Natural killer cell (primary cell): ENCODE results near the gene ZBTB44. TPM values are rescaled to one million over a fixed set of nuclear protein-coding genes. Genes with fewer than 3 reads are reported as not detected.

Experiments used
- ATAC-seq, 3 donors: fragments of 150-1000 bp in 2 of 3; fragments of 200-7000 bp in 1 of 3; cut with Tn5 transposase; 1 replicate in 1 of 3; 2 replicates in 2 of 3; pipeline ENCODE4 v1.10.0; 2021; ENCODE audit warnings: mild to moderate bottlenecking in 2 of 3, moderate library complexity in 2 of 3
- DNase-seq, 2 donors: peaks; one replicate each; pipeline versions ENCODE4 v3.0.0 to v3.0.0-alpha.2; 2013 to 2021; ENCODE audit warnings: mixed read lengths in 1 of 2
- H3K27ac ChIP-seq: one replicate; pipeline ENCODE4 v1.5.1; 2013; ENCODE audit warnings: mild to moderate bottlenecking, low read length
- H3K27me3 ChIP-seq: one replicate; pipeline ENCODE4 v1.6.1; 2013; ENCODE audit warnings: low read length; ENCODE audit not compliant: control insufficient read depth, insufficient read depth
- H3K36me3 ChIP-seq: one replicate; pipeline ENCODE4 v1.6.1; 2013; ENCODE audit warnings: low read length; ENCODE audit not compliant: control insufficient read depth, insufficient read depth
- H3K4me1 ChIP-seq: one replicate; pipeline ENCODE4 v1.6.1; 2013; ENCODE audit warnings: low read length; ENCODE audit not compliant: control insufficient read depth, insufficient read depth
- H3K4me3 ChIP-seq: one replicate; pipeline ENCODE4 v1.5.1; 2013; ENCODE audit warnings: low read length
- H3K9me3 ChIP-seq: one replicate; pipeline ENCODE4 v1.6.1; 2013; ENCODE audit warnings: low read length; ENCODE audit not compliant: control insufficient read depth, insufficient read depth
- H3K27ac Mint-ChIP-seq, 2 donors: one replicate each; pipeline ENCODE4 v1.8.0; 2022; ENCODE audit warnings: mild to moderate bottlenecking in 2 of 2, mixed read lengths in 2 of 2, moderate library complexity in 1 of 2
- H3K27me3 Mint-ChIP-seq, 2 donors: one replicate each; pipeline ENCODE4 v1.8.0; 2022; ENCODE audit warnings: low read depth in 2 of 2, mixed read lengths in 2 of 2
- H3K36me3 Mint-ChIP-seq: one replicate; pipeline ENCODE4 v1.8.0; 2022; ENCODE audit warnings: mixed read lengths
- H3K4me1 Mint-ChIP-seq, 2 donors: one replicate each; pipeline ENCODE4 v1.8.0; 2022; ENCODE audit warnings: mixed read lengths in 2 of 2
- H3K4me3 Mint-ChIP-seq: one replicate; pipeline ENCODE4 v1.8.0; 2022; ENCODE audit warnings: mild to moderate bottlenecking, moderate library complexity, mixed read lengths
- H3K9me3 Mint-ChIP-seq, 2 donors: one replicate each; pipeline ENCODE4 v1.8.0; 2022; ENCODE audit warnings: mixed read lengths in 2 of 2
- WGBS: methylation state at CpG from one replicate; pipeline ENCODE4 v1.1.7; 2013; ENCODE audit warnings: missing lambda C conversion rate; ENCODE audit not compliant: insufficient coverage; 5-methylcytosine and 5-hydroxymethylcytosine counted together
- intact Hi-C: fragments of 100-400 bp; cut with micrococcal nuclease; formaldehyde crosslinking; loops from one replicate; pipeline ENCODE4 v1.14.2; 2022
- total RNA-seq, 4 donors: library from RNA; stranded (reverse); fragments of 120-200 nt in 1 of 4; gene quantifications; one replicate each; pipeline versions ENCODE4 v1.2.3 to v1.2.4, GENCODE V29; 2013 to 2022
- TF ChIP-seq, protein P1 (sequence below): fragments of 200-600 bp; IDR thresholded peaks from one replicate; pipeline ENCODE4 v1.8.0; 2022; ENCODE audit warnings: antibody characterized with exemption

Gene ZBTB44
- total RNA-seq, 3 donors from 2014 or later (not counting 1 experiment from before 2014, with no cell fraction given): 103 to 131 (median 105) TPM

DNA sequence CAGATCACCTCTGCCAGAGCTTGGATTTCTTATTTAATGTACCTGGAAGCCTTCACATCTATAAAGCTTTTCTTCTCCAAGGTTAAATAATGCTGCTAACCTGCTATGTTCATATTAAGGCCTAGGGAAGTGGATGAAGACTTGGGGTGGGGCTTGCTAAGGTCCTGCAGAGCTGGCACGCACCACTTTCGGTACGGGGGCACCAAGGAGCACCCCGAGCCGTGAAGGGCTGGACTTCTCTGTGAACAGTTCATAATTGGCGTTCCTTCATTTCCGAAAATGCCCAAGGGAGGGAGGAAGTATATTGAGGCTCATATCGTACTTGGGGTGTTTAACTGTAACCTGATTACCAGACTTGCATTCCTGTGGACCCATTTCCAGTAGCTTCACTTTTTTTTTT is 95.6 kb downstream of the ZBTB44 start:
- TF ChIP-seq, protein P1, sequence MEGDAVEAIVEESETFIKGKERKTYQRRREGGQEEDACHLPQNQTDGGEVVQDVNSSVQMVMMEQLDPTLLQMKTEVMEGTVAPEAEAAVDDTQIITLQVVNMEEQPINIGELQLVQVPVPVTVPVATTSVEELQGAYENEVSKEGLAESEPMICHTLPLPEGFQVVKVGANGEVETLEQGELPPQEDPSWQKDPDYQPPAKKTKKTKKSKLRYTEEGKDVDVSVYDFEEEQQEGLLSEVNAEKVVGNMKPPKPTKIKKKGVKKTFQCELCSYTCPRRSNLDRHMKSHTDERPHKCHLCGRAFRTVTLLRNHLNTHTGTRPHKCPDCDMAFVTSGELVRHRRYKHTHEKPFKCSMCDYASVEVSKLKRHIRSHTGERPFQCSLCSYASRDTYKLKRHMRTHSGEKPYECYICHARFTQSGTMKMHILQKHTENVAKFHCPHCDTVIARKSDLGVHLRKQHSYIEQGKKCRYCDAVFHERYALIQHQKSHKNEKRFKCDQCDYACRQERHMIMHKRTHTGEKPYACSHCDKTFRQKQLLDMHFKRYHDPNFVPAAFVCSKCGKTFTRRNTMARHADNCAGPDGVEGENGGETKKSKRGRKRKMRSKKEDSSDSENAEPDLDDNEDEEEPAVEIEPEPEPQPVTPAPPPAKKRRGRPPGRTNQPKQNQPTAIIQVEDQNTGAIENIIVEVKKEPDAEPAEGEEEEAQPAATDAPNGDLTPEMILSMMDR: no peak
- H3K27ac Mint-ChIP-seq: no peak overlapping the region
- Histone ChIP-seq H3K9me3 (no peaks in the 10 kb centered on the region), H3K36me3 (no peaks in the 10 kb centered on the region), H3K27ac (no peak overlapping the region), H3K4me3 (no peak overlapping the region), H3K4me1 (peaks cover 24% of the 10 kb centered on the region), H3K27me3 (no peaks in the 10 kb centered on the region)
- H3K27me3 Mint-ChIP-seq: no peaks in the 10 kb centered on the region
- no peaks in the 10 kb centered on the region for H3K9me3 Mint-ChIP-seq
- 96% methylated on average over 8 of the region's 8 CpGs for WGBS
- no peak for DNase-seq
- peaks cover 25 to 26% of the 10 kb centered on the region in 2 donors for H3K4me1 Mint-ChIP-seq
- no peaks in the 10 kb centered on the region for H3K36me3 Mint-ChIP-seq
- H3K4me3 Mint-ChIP-seq: no peak overlapping the region
- ATAC-seq: no peak
- intact Hi-C loops: no loop called here

DNA sequence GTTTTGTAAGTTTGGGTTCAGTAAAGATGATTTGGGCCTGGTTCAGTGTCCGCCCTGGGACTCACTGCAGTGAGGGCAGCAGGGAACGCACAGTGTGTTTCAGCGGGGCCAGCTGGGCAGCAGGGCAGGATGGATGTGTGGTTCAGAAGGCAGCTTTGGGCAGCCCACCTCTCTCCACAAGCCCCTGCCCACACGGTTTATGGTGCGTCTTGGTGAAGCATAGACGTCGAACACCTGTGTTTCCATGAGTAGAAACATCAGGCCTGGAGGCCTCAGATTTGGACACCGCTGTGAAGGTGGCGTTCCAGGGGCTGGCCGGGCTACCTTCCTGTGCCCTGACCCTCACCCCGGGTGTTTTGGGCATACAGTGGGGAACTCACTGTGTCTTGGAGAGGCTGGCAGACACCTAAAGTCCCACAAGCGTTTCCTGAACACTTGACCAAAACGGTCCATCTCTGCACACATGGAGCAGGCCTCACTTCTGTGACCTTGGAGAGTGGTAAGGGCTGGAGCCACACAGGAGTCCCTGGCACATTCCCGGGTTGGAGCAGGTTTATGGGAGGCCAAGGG is 96.1 kb downstream of the ZBTB44 start:
- Mint-ChIP-seq H3K36me3 (no peaks in the 10 kb centered on the region), H3K4me1 (peaks cover 19 to 20% of the 10 kb centered on the region in 2 donors), H3K27me3 (no peaks in the 10 kb centered on the region), H3K9me3 (no peaks in the 10 kb centered on the region), H3K4me3 (no peak overlapping the region), H3K27ac (no peak overlapping the region)
- TF ChIP-seq, protein P1: no peak
- DNase-seq (no peak), ATAC-seq (no peak)
- Histone ChIP-seq H3K4me3 (no peak overlapping the region), H3K9me3 (no peaks in the 10 kb centered on the region), H3K27me3 (no peaks in the 10 kb centered on the region), H3K36me3 (no peaks in the 10 kb centered on the region), H3K4me1 (peaks cover 20% of the 10 kb centered on the region), H3K27ac (no peak overlapping the region)
- intact Hi-C loops: no loop called here
- WGBS: 89% methylated on average over 14 of the region's 14 CpGs

DNA sequence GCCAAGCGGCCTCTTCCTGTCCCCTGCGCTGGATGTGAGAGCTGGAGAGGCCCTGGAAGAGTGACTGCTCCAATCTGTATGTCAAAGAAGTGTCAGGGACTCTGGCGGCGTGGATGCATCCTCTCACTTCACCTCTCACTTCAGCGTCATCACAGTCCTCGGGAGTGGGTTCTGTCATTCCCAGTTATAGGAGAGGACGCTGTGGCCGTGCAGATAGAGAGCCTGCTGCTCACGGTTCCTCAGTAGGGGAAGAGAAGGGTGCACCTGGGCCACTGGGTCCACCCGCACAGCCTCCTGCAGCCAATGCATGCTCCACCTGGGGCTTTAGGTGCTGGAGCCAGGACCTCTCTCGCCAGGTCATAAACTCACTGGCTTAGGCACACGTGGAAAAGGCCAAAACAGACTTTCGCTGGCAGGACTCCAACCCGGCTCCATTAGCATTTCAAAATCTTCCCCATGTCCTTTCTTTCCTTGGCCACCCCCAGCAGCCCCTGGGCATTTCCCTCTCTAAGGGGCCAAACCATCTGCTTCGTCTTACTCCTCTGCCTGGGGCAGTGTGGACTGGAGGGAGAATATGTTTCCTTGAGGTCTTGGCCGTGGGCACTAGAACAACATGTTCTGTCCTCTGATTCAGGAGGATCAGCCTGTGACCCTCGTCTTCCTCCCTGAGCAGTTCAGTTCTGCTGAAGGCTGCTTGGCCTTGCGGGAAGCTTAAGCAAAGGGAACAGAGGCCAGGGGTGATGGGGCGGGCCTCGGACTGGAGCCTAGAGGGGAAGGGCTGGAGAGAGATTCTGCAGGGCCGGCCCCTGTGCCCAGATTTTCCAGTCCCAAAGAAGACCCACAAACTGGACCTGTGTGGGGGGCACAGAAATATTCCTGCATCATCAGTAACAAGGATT is 97.3 kb downstream of the ZBTB44 start:
- Histone ChIP-seq H3K36me3 (no peaks in the 10 kb centered on the region), H3K27ac (no peak overlapping the region), H3K9me3 (no peaks in the 10 kb centered on the region), H3K4me1 (peaks cover 18% of the 10 kb centered on the region), H3K27me3 (no peaks in the 10 kb centered on the region), H3K4me3 (no peak overlapping the region)
- no peak for DNase-seq
- Mint-ChIP-seq H3K4me1 (peaks cover 7 to 8% of the 10 kb centered on the region in 2 donors), H3K36me3 (no peaks in the 10 kb centered on the region), H3K27me3 (no peaks in the 10 kb centered on the region), H3K27ac (no peak overlapping the region), H3K4me3 (no peak overlapping the region), H3K9me3 (no peaks in the 10 kb centered on the region)
- 86% methylated on average over 21 of the region's 21 CpGs for WGBS
- ATAC-seq: no peak
- TF ChIP-seq, protein P1: no peak
- intact Hi-C loops: no loop called here
